Measurements from ENCODE around the gene HS1BP3. TPM values are rescaled to one million over a fixed set of nuclear protein-coding genes. Genes with fewer than 3 reads are reported as not detected.
A peak's percentile ranks its signal among the peaks of the same experiment; 100 is the strongest.

HS1BP3 gene
- total and polyA plus RNA-seq, 2 donors (not counting 3 experiments of a cell fraction or from before 2014, with no cell fraction given): 27.4 to 33.1 TPM

- intact Hi-C loops (cut with micrococcal nuclease): loop anchor here (1.0 kb wide), 6 partner anchors 16 to 171 kb away; partner anchors contain the start of gene RHOB
- Histone ChIP-seq H3K27ac (ENCODE audit: insufficient read depth, low read depth, low read length) (peak overlapping the region; percentile 77), H3K4me3 (replicated peaks in 1 of 3; ENCODE audit: insufficient read depth in 1 of 3, low read depth in 1 of 3, low read length in 3 of 3) (no peak overlapping the region), H3K36me3 (ENCODE audit: control insufficient read depth in 2 of 2, extremely low read depth in 1 of 2, insufficient read depth in 2 of 2, low read length in 2 of 2) (peaks cover 0 to 12% of the 10 kb centered on the region in 2 experiments), H3K27me3 (ENCODE audit: control insufficient read depth in 2 of 2, insufficient read depth in 2 of 2, low read length in 2 of 2) (no peaks in the 10 kb centered on the region), H4K20me1 (replicated peaks; ENCODE audit: control insufficient read depth, extremely low read depth, insufficient read depth, low read length) (no peaks in the 10 kb centered on the region), H3K4me2 (ENCODE audit: insufficient read depth, low read length) (no peak overlapping the region), H3K9me1 (replicated peaks; ENCODE audit: control insufficient read depth, extremely low read depth, insufficient read depth, low read length) (no peaks in the 10 kb centered on the region), H3K79me2 (ENCODE audit: control insufficient read depth, insufficient read depth, low read length) (no peaks in the 10 kb centered on the region), H3K9ac (replicated peaks; ENCODE audit: extremely low read depth, insufficient read depth, low read length) (peak overlapping the region; percentile 63), H2AFZ (ENCODE audit: low read depth, low read length) (peak overlapping the region; percentile 36), H3K9me3 (replicated peaks; ENCODE audit: control insufficient read depth, insufficient read depth, low read length) (no peaks in the 10 kb centered on the region), H3K4me1 (ENCODE audit: control insufficient read depth, extremely low read depth, insufficient read depth, low read length) (peaks cover 34% of the 10 kb centered on the region)
- peak; percentile 98 for DNase-seq (ENCODE audit: low read depth, low spot score)
- dilution Hi-C loops (cut with MboI; ENCODE audit: extremely low pct_ligation_motif_present, low sequenced_read_pairs): no loop called here
- ChIA-PET CTCF (interaction anchor here (0.6 to 3.0 kb wide), 26 partner anchors 9 to 240 kb away, joined by 3 to 20 read pairs (median 5); partner anchors contain the start of gene RHOB), POLR2A (interaction anchor here (0.7 to 2.3 kb wide), 12 partner anchors 13 to 179 kb away, joined by 3 to 67 read pairs (median 4); partner anchors contain the start of gene RHOB)
- TF ChIP-seq POLR2AphosphoS5 (IDR thresholded peaks at IDR 0.05; ENCODE audit: insufficient read depth, low read depth, low read length) (peak; percentile 65), FOS (IDR thresholded peaks at IDR 0.05; ENCODE audit: borderline replicate concordance, insufficient read depth, low read length) (no peak), EZH2 (IDR thresholded peaks at IDR 0.05; ENCODE audit: borderline replicate concordance, low read depth, low read length, severe bottlenecking) (no peak), MYC (IDR thresholded peaks at IDR 0.05; ENCODE audit: low read depth, low read length) (no peak), POLR2A (IDR thresholded peaks at IDR 0.05; ENCODE audit: low read depth, low read length) (no peak)
- TF ChIP-seq, protein P1, sequence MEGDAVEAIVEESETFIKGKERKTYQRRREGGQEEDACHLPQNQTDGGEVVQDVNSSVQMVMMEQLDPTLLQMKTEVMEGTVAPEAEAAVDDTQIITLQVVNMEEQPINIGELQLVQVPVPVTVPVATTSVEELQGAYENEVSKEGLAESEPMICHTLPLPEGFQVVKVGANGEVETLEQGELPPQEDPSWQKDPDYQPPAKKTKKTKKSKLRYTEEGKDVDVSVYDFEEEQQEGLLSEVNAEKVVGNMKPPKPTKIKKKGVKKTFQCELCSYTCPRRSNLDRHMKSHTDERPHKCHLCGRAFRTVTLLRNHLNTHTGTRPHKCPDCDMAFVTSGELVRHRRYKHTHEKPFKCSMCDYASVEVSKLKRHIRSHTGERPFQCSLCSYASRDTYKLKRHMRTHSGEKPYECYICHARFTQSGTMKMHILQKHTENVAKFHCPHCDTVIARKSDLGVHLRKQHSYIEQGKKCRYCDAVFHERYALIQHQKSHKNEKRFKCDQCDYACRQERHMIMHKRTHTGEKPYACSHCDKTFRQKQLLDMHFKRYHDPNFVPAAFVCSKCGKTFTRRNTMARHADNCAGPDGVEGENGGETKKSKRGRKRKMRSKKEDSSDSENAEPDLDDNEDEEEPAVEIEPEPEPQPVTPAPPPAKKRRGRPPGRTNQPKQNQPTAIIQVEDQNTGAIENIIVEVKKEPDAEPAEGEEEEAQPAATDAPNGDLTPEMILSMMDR (IDR thresholded peaks at IDR 0.05; ENCODE audit: extremely low read depth in 1 of 2, insufficient read depth in 1 of 2, low read depth in 1 of 2, low read length in 2 of 2): peak; percentile 34 to 67
- BruUV-seq (replicated peaks): no TSS peak
- peak; percentile 97 for FAIRE-seq
Measured at GRCh38 chr2:20617892-20618467, 32.9 kb downstream of the HS1BP3 start.
